Mucosa of stomach (tissue), 1 donor: ENCODE data around the gene FLNC.

Source experiments
- H3K27me3 ChIP-seq: one replicate; pipeline ENCODE4 v1.7.0; 2013; ENCODE audit warnings: mild to moderate bottlenecking, low read length; ENCODE audit not compliant: control insufficient read depth, insufficient read depth
- H3K36me3 ChIP-seq: one replicate; pipeline ENCODE4 v1.7.0; 2013; ENCODE audit warnings: low read length; ENCODE audit not compliant: control insufficient read depth, insufficient read depth
- H3K4me1 ChIP-seq: one replicate; pipeline ENCODE4 v1.7.0; 2013; ENCODE audit warnings: mild to moderate bottlenecking, low read length; ENCODE audit not compliant: control insufficient read depth, insufficient read depth
- H3K4me3 ChIP-seq: one replicate; pipeline ENCODE4 v1.7.0; 2013; ENCODE audit warnings: low read length
- H3K9ac ChIP-seq: one replicate; pipeline ENCODE4 v1.7.0; 2013; ENCODE audit warnings: mild to moderate bottlenecking, low read length, moderate library complexity
- H3K9me3 ChIP-seq: one replicate; pipeline ENCODE4 v1.7.0; 2013; ENCODE audit warnings: mild to moderate bottlenecking, low read length, moderate library complexity; ENCODE audit not compliant: control insufficient read depth
- donor health status: Pancreatic carcinoma.

The FLNC gene

DNA sequence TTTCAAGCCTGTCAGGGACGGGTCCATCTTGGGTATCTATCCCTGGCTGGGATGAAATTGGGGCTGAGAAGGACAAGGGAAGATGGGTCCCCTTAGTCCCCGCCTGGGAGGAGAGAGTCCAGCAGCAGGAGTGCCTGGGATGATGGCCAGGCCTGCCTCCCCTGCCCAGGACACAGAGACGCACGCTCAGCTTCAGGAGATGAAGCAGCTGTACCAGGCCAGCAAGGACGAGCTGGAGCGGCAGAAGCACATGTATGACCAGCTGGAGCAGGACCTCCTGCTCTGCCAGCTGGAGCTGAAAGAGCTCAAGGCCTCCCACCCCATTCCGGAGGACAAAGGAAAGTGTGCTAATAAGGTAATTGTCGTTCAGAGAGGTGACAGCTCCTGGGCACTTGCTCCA lies 23.0 kb upstream of the FLNC start:
- H3K36me3 ChIP-seq, result no peaks in the 10 kb centered on the region
- no peak overlapping the region for H3K9ac ChIP-seq
- peaks cover under 1% of the 10 kb centered on the region for H3K4me1 ChIP-seq
- no peaks in the 10 kb centered on the region for H3K27me3 ChIP-seq
- H3K9me3 ChIP-seq, result no peaks in the 10 kb centered on the region
- no peak overlapping the region for H3K4me3 ChIP-seq

DNA sequence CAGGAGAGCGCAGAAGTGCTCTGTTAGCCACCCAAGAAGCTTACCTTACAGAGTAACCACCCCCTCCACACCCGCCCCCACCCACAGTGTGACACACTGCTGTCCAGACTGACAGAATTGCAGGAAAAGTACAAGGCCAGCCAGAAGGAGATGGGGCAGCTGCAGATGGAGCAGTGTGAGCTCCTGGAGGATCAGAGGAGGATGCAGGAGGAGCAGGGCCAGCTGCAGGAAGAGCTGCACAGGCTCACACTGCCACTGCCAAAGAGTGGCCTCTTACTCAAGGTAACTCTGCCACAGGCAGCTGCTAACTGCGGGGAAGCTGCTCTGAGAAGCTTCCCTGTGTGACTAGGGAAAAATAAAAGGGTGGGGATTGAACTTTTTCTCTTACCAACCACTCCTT lies 20.8 kb upstream of the FLNC start:
- Histone ChIP-seq H3K36me3 (no peaks in the 10 kb centered on the region), H3K9ac (no peak overlapping the region), H3K4me1 (peaks cover 12% of the 10 kb centered on the region), H3K4me3 (no peak overlapping the region), H3K27me3 (no peaks in the 10 kb centered on the region), H3K9me3 (no peaks in the 10 kb centered on the region)

DNA sequence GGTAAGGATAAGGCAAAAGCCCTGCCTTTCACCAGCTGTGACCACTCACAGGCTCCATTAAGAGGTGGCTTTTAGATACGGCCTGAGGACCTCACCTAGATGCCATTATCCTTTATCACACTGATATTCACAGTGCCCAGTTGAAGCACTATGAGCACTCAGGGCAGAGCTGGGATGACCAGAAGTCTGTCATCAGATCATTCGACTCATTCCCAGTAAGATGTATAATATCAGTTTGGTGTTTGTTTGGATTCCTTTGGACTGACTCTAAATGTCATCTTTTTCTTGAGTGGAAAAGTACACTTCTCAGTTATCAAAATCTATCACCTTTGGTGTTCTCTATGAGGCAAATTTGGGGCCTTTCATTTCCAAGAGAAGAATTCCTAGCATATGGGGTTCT lies 19.7 kb upstream of the FLNC start:
- Histone ChIP-seq H3K27me3 (no peaks in the 10 kb centered on the region), H3K36me3 (no peaks in the 10 kb centered on the region), H3K9ac (no peak overlapping the region), H3K4me3 (no peak overlapping the region), H3K9me3 (no peaks in the 10 kb centered on the region), H3K4me1 (peaks cover 12% of the 10 kb centered on the region)

DNA sequence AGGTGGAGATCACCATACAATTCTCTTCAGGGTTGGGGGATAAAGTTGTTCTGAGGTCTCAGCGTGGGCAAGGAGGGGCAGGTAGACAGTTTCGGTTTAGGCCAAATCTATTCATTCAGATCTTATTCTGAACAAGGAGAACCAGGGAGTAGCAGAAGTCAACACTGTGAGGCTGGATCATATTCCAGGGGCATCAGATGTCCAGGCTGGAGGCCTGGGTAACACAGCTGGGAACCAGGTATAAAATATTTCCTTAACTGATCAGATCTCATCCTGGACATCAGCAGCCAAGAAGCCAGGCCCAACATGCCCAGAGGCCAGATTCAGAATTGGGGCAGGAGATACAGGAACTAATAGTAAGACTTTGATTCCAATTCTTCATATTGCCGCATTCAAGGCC lies 19.2 kb upstream of the FLNC start:
- H3K27me3 ChIP-seq, result no peaks in the 10 kb centered on the region
- H3K9ac ChIP-seq, result no peak overlapping the region
- no peaks in the 10 kb centered on the region for H3K36me3 ChIP-seq
- peaks cover 12% of the 10 kb centered on the region for H3K4me1 ChIP-seq
- H3K9me3 ChIP-seq, result no peaks in the 10 kb centered on the region
- H3K4me3 ChIP-seq, result no peak overlapping the region

DNA sequence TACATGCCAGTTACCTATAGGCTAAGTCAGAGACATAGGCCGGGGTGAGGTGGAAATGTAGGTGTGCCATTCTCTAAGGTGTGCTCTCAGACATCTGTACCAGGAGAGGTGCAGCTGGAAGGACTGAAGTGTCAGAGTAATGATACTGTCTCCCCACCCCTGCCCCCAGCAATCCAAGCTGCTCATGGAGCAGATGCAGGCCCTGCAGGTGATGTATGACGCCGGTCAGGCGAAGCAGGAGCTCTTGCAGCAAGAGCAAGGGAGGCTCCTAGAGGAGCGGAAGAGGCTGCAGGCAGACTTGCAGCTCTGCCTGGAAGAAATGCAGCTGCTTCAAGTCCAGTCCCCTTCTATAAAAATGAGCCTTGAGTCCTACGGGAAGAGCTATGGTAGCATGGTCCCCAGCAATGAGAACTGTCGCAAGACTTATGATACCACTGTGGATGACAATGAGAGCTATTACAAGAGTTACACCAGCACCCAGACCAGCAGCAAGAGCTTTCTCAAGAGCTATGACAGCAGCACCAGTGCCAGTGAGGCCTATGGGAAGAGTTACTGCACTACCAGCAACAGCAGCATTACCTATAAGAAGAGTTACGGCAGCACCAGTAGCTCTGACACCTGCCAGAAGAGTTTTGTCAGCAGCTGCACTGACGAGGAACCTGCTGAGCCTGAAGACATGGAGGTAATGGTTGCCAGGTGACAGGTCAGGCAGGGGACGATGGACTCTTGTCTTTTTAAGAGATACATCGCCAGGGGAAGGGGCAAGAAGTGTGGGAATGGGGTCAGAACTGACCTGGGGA lies 18.4 kb upstream of the FLNC start:
- Histone ChIP-seq H3K4me1 (peaks cover 12% of the 10 kb centered on the region), H3K27me3 (no peaks in the 10 kb centered on the region)

DNA sequence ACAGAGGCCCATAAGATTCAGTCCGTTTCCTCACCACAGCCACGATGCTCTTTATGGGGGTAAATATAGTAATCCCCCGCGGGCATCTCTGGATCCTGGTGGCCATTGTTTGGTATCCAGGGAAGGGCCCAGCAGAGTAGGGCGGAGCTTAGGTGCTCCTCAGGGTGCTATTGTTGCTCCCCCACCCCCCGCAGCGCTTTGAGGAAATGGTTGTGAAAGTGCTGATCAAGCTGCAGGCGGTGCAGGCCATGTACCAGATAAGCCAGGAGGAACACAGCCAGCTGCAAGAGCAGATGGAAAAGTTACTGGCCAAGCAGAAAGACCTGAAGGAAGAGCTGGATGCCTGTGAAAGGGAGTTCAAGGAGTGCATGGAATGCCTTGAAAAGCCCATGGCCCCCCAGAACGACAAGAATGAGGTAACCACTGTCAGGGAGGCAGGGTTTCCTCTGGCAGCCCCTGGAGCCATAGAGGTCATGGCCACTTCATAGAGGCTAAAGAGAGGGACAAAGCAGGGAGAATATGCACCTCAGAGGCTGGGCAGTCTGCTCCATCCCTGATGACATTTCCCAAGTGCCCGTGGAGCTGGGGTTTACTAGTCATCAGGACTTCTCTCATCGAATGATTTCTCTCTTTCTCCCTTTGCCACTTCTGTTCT lies 17.6 kb upstream of the FLNC start:
- Histone ChIP-seq H3K36me3 (no peaks in the 10 kb centered on the region), H3K4me3 (no peak overlapping the region), H3K4me1 (peaks cover 12% of the 10 kb centered on the region), H3K9me3 (no peaks in the 10 kb centered on the region), H3K9ac (no peak overlapping the region), H3K27me3 (peaks cover 4% of the 10 kb centered on the region)

More for the DNA sequence above, 18.4 kb upstream of the FLNC start:
- no peak overlapping the region for H3K9ac ChIP-seq
- H3K4me3 ChIP-seq, result no peak overlapping the region
- H3K9me3 ChIP-seq, result no peaks in the 10 kb centered on the region
- H3K36me3 ChIP-seq, result no peaks in the 10 kb centered on the region

DNA sequence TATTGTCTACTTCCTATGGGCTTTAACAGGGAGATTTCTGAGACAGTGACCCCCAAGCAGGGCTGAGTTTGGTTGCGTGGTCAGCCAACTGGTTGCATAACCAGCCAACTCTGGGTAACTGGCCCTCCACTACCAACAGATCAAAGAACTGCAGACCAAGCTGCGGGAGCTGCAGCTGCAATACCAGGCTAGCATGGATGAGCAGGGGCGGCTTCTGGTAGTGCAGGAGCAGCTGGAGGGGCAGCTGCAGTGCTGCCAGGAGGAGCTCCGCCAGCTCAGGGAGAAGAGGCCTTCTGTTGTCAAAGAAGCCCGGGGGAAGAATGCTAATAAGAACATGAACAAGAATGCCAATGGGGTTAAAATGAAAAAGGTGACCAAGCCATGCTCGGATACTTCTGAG lies 15.7 kb upstream of the FLNC start:
- H3K9me3 ChIP-seq, result no peaks in the 10 kb centered on the region
- H3K36me3 ChIP-seq, result no peaks in the 10 kb centered on the region
- H3K4me3 ChIP-seq, result no peak overlapping the region
- H3K9ac ChIP-seq, result no peak overlapping the region
- H3K4me1 ChIP-seq, result peaks cover 12% of the 10 kb centered on the region
- peaks cover 4% of the 10 kb centered on the region for H3K27me3 ChIP-seq

DNA sequence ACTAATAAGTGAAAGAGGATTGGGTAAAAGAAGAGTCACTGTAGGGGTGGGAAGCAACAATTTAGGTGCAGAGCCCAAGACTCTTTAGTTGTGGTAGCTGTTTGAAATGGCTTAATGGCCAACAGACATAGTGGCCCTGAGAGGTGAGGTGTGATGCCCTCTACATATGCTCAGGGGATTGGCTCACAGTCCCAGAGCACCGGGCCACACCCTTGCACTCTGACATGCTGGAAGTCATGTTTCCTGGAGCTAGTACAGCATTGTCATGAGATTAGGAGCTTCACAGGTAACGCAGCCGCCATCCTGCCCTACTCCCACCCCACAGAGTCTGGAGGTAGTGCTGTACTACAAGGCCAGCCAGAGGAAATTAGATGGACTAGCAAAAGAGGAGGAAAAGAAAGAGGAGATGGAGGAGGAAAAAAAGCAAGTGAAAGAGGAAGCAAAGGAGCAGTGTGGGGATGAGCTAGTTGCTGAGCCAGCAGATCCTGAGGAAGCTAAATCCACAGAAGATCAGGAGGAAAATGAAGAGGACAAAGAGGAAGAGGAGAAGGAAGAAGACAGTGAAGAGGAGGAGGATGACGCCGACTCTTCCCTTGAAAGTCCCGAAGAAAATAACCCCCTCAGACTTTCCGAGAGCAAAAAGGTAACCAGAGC lies 14.8 kb upstream of the FLNC start:
- Histone ChIP-seq H3K9ac (no peak overlapping the region), H3K36me3 (no peaks in the 10 kb centered on the region), H3K4me3 (no peak overlapping the region), H3K4me1 (peaks cover 12% of the 10 kb centered on the region), H3K27me3 (peaks cover 4% of the 10 kb centered on the region), H3K9me3 (no peaks in the 10 kb centered on the region)

DNA sequence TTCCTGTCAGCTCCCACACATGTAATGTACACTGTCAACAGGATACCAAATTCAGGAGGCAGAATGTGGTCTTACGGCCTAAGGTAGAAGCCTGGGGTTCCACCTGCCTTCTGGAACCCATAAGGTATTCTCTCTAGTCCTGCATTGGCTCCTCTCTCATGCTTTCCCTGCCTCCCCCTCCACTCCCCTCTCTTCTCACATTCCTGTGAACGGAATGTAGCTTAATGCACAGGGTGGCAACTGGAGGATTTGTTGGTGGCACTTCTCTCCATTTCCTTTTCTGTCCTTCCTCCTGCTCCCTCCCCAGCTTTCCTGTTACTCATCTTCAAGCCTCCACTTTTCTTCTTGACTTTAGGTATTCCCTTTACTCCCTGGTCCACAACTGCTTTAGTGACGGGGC lies 11.5 kb upstream of the FLNC start:
- H3K36me3 ChIP-seq, result no peaks in the 10 kb centered on the region
- H3K4me3 ChIP-seq, result no peak overlapping the region
- H3K9ac ChIP-seq, result no peak overlapping the region
- peaks cover 4% of the 10 kb centered on the region for H3K27me3 ChIP-seq
- no peaks in the 10 kb centered on the region for H3K4me1 ChIP-seq
- H3K9me3 ChIP-seq, result no peaks in the 10 kb centered on the region

DNA sequence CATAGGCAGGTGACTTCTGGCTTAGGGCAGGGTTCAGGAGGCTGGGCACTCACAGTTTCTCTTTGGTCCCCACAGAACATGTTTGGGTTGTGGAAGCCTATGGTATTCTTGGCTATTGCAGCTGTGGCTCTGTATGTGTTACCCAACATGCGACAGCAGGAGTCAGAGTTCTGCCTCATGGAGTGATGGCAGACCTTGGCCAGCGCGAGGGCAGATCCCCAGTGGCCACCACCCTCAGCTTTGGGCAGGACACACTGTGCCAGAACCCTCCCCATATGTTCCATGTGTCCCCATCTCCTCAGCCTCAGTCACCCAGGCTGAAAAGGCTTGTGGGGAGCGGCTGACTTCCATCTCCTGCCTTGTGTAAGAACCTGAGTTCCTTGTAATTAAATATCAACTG lies 8.5 kb upstream of the FLNC start:
- Histone ChIP-seq H3K27me3 (peaks cover 4% of the 10 kb centered on the region), H3K9ac (no peak overlapping the region), H3K4me1 (no peaks in the 10 kb centered on the region), H3K36me3 (no peaks in the 10 kb centered on the region), H3K4me3 (no peak overlapping the region), H3K9me3 (no peaks in the 10 kb centered on the region)

DNA sequence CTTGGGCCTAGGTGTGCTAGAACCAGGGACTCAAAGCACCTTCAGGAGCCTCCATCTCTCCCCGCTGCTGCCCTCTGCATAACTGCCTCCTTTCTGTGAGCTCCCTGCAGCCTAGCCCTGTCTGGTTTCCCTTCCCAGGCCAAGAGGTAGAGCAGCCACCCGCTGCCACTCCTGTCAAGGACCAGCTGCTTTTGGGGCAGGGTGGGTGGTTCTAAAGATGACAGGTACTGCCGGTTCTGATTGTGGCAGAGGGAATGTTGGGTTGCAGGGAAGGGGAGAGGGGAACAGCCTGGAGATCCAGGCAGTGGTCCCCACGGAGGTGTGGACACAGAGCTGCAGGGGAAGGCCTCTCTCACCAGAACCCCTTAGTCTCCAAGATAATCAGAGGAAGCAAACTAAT lies 3.7 kb upstream of the FLNC start:
- Histone ChIP-seq H3K36me3 (no peaks in the 10 kb centered on the region), H3K9ac (no peak overlapping the region), H3K9me3 (no peaks in the 10 kb centered on the region), H3K4me1 (peaks cover 7% of the 10 kb centered on the region), H3K4me3 (no peak overlapping the region), H3K27me3 (peaks cover 33% of the 10 kb centered on the region)

DNA sequence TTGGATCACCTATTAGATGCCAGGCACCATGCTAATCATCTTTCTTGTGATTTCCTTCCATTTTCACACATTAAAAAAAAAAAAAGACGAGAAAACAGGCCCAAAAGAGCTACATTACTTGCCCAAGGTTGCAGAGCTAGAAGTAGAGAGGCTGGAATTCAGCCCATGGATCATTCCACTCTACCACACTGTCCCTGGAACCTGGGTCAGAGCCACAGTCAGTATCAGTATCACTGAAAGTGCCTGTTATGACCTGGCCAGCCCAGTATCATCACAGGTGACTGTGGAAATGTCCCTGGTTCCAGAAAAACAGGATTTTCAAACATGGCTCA lies 3.3 kb upstream of the FLNC start:
- no peaks in the 10 kb centered on the region for H3K36me3 ChIP-seq
- H3K4me3 ChIP-seq, result no peak overlapping the region
- peaks cover 36% of the 10 kb centered on the region for H3K27me3 ChIP-seq
- H3K9me3 ChIP-seq, result no peaks in the 10 kb centered on the region
- H3K9ac ChIP-seq, result no peak overlapping the region
- H3K4me1 ChIP-seq, result peaks cover 7% of the 10 kb centered on the region
